K562 (cell line): Measurements from ENCODE around the gene SIDT1.

Source experiments
- PBX2 ChIP-seq, 2 experiments: IDR thresholded peaks in 1 of 2; conservative IDR thresholded peaks in 1 of 2; 2 replicates each; pipeline ENCODE4 v1.6.1; 2016; ENCODE audit warnings: low read depth in 2 of 2, mild to moderate bottlenecking in 1 of 2, missing compliant biosample characterization in 1 of 2, missing genetic modification characterization in 1 of 2, moderate library complexity in 1 of 2
- POLR2A ChIP-seq: fragments of 450-650 bp; conservative IDR thresholded peaks from 2 replicates; pipeline ENCODE4 v1.6.1; 2016
- SMAD4 ChIP-seq: fragments of 250-450 bp; sonication (Bioruptor Pico); conservative IDR thresholded peaks from 2 replicates; pipeline ENCODE4 v1.8.0; 2021; ENCODE audit warnings: inconsistent platforms, mild to moderate bottlenecking, moderate library complexity
- SP2 ChIP-seq: IDR thresholded peaks from 2 replicates; pipeline ENCODE4 v1.6.1; 2011; ENCODE audit warnings: mild to moderate bottlenecking, low read depth, low read length, moderate library complexity; ENCODE audit not compliant: poor library complexity, severe bottlenecking; ENCODE audit errors: extremely low read depth
- SRF ChIP-seq, 2 experiments: fragments of 250-450, 450-650 bp in 1 of 2; sonication (Bioruptor Pico) in 1 of 2; sonication (generic) in 1 of 2; formaldehyde crosslinking; IDR thresholded peaks; 2 replicates each; pipeline versions ENCODE4 v1.5.0 to v1.5.1; 2020 to 2022; ENCODE audit warnings: mild to moderate bottlenecking in 1 of 2, missing genetic modification reagents in 1 of 2
- TF ChIP-seq, protein P1 (sequence below), 2 experiments: fragments of 450-650 bp in 1 of 2; sonication (generic) in 1 of 2; formaldehyde crosslinking in 1 of 2; IDR thresholded peaks in 1 of 2; conservative IDR thresholded peaks in 1 of 2; 2 replicates each; pipeline versions ENCODE4 v1.6.1 to v1.8.1; 2016 to 2023; ENCODE audit warnings: mild to moderate bottlenecking in 2 of 2, moderate library complexity in 2 of 2, inconsistent platforms in 1 of 2, missing genetic modification reagents in 1 of 2
- TF ChIP-seq, protein P2 (sequence below): sonication (generic); formaldehyde crosslinking; IDR thresholded peaks from 2 replicates; pipeline ENCODE4 v1.8.0; 2022; ENCODE audit warnings: mild to moderate bottlenecking, missing genetic modification reagents

- TF ChIP-seq, protein P1, sequence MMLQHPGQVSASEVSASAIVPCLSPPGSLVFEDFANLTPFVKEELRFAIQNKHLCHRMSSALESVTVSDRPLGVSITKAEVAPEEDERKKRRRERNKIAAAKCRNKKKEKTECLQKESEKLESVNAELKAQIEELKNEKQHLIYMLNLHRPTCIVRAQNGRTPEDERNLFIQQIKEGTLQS (IDR thresholded peaks at IDR 0.05), result no peak
- TF ChIP-seq, protein P1 (CRISPR knock-in tag; conservative IDR thresholded peaks at IDR 0.05), result no peak
- no peak for TF ChIP-seq PBX2 (CRISPR knock-in tag; IDR thresholded peaks at IDR 0.05; ENCODE audit: low read depth)
- no peak for TF ChIP-seq PBX2 (tag; conservative IDR thresholded peaks at IDR 0.05; ENCODE audit: low read depth)
- no peak for TF ChIP-seq SMAD4 (CRISPR knock-in tag)
- TF ChIP-seq SP2, result no peak
- no peak for TF ChIP-seq SRF (CRISPR knock-in tag; IDR thresholded peaks at IDR 0.05)
- TF ChIP-seq POLR2A, result no peak
- TF ChIP-seq, protein P2, sequence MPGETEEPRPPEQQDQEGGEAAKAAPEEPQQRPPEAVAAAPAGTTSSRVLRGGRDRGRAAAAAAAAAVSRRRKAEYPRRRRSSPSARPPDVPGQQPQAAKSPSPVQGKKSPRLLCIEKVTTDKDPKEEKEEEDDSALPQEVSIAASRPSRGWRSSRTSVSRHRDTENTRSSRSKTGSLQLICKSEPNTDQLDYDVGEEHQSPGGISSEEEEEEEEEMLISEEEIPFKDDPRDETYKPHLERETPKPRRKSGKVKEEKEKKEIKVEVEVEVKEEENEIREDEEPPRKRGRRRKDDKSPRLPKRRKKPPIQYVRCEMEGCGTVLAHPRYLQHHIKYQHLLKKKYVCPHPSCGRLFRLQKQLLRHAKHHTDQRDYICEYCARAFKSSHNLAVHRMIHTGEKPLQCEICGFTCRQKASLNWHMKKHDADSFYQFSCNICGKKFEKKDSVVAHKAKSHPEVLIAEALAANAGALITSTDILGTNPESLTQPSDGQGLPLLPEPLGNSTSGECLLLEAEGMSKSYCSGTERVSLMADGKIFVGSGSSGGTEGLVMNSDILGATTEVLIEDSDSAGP (CRISPR knock-in tag), result no peak
These were observed 65.4 kb downstream of the SIDT1 start for GRCh38 chr3:113597596-113598354.
